Measurements from ENCODE around the gene LINGO3. TPM values are rescaled to one million over a fixed set of nuclear protein-coding genes. Genes with fewer than 3 reads are reported as not detected.
"Not testable (repeated sequence)": the region's sequence is repeated elsewhere in the genome, so short reads cannot be mapped to it uniquely, and the experiment has no call there.

The LINGO3 gene, protein sequence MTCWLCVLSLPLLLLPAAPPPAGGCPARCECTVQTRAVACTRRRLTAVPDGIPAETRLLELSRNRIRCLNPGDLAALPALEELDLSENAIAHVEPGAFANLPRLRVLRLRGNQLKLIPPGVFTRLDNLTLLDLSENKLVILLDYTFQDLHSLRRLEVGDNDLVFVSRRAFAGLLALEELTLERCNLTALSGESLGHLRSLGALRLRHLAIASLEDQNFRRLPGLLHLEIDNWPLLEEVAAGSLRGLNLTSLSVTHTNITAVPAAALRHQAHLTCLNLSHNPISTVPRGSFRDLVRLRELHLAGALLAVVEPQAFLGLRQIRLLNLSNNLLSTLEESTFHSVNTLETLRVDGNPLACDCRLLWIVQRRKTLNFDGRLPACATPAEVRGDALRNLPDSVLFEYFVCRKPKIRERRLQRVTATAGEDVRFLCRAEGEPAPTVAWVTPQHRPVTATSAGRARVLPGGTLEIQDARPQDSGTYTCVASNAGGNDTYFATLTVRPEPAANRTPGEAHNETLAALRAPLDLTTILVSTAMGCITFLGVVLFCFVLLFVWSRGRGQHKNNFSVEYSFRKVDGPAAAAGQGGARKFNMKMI
- 0.82 TPM for total RNA-seq

DNA sequence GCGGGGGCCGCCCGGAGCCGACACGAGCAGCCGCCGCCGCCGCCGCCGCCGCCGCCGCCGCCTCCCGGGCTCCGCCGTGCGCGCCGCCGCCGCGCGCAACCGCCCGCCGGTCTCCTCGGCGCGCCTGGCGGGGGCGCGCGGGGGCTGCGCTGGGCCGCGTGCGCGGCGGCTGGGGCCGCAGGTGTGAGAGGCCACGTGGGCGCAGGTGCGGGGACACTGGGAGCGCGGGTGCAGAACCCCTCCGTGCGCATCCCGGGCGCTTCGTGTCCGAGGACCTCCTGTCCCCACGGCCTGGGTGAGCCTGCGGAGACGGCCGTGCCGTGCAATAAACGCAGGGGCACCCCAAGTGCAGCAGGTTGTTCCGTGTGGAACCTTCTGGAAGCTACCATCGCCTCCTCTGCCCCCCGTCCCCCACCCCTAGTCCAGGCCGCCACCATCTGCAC lies at the start of gene LINGO3:
Gene LINGO3 (minus strand): TSS at position 41 of the 443 bp plus-strand sequence. CDS start 16,378 bp downstream, outside the sequence.
- no peak for FAIRE-seq

DNA sequence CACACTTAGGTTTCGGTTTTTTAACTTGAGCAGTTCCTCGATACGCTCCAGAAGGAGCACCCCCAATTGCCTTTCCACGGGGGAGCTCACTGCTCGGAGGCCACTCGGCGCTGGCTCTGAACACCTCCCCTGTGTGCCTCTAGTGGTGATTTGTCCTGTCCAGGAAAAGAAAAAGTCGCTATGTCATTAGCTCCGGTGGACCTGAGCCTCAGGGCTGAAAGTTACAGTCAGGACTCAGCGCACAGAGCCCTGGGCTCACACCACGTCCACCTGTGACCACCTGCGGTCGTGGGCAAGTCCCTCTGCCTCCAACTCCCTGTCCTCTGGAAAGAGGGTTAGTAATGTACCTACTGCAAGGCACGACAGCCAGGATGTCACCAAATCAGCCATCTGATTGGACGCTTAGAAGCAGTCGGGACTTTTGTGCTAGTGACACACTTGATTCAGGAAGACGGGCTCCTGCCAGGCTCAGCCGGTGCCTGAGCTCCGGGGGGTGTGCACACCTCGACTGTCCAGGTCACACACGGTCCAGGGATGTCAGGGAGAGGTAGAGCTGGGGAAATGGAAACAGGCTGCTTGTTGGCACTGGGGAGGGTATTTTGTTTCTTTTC lies 48.2 kb upstream of the LINGO3 start:
- FAIRE-seq: no peak
- no peak for DNase-seq (ENCODE audit: low spot score in 2 of 2)

More for the DNA sequence above, at the start of gene LINGO3:
- DNase-seq (ENCODE audit: low spot score in 2 of 2): no peak

DNA sequence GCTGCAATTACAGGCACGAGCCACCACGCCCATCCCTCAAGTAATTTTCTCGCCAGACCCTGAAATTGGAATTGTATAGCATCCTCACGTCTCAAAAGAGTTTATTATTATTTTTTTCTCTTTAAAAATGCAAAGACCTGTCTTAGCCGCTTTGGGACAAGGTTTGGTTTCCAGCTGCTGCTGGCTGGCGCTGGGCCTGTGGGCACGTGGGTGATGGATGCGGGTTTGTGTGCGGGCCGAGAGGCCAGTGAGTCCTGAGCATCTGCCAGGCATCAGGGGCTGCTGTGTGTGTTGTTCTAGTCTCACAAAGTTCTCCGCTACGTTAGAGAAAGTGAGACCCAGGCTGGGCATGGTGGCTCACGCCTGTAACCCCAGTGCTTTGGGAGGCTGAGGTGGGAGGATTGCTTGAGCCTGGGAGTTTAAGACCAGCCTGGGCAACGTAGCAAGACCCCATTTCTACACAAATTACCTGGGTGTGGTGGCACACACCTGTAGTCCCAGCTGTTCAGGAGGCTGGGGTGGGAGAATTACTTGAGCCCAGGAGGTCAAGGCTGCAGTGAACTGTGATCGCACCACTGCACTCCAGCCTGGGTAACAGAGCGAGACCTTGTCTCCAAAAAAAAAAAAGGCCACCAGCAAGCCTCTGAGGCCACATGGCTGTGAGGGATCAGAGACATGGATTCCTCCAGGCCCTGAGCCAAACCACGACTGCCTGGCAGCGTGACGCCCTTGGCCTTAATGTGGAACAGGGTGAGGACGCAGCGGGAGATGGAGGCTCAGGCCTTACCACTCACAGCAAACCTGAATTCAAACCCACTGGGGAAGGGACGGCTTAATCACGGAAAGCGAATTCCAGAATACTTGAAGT lies 47.4 kb upstream of the LINGO3 start:
- no peak for DNase-seq (ENCODE audit: low spot score in 2 of 2)
- FAIRE-seq: no peak

GRCh38 chr19:2354670-2355069 lies 46.7 kb upstream of the LINGO3 start:
- no peak for FAIRE-seq
- no peak for DNase-seq (ENCODE audit: low spot score in 2 of 2)

DNA sequence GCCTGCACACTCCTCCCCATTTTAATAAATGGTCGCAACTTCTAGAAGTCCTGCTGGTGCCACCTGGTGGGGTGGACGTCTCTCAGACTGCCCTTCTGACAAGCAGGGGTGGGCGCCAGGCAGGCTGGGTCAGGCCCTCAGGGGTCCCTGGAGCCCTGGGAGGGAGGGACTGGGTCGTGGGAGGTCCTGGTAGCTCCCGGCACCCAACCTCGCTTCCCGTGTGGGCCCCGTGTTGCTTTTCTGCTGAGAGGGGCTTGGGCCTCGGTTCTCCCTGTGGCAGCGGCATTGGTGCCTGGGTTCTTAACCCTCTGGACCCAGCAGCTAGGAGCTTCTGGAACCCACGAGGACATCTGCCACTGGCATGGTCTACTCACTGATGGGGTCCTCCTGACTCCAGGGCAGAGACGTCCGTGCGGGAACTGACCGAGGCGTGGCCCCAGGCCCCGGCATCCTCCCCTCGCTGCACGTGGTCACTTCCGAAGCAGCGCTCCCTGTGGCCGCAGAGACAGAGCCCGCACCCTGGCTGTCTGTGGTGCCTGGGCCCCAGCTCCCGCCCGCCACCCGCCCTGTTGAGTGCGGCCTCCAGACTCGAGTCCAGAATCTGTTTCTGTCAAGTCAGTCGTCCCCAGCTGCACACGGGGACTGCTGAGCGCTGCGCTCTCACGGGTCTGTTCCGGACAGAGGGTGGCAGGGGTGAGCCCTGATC lies 46.1 kb upstream of the LINGO3 start:
- no peak for FAIRE-seq
- no peak for DNase-seq (ENCODE audit: low spot score in 2 of 2)

GRCh38 chr19:2353159-2353886 lies 45.4 kb upstream of the LINGO3 start:
- no peak for FAIRE-seq
- DNase-seq (ENCODE audit: low spot score in 2 of 2): no peak

GRCh38 chr19:2352121-2352520 lies 44.2 kb upstream of the LINGO3 start:
- FAIRE-seq (no peak), DNase-seq (ENCODE audit: low spot score in 2 of 2) (no peak)

DNA sequence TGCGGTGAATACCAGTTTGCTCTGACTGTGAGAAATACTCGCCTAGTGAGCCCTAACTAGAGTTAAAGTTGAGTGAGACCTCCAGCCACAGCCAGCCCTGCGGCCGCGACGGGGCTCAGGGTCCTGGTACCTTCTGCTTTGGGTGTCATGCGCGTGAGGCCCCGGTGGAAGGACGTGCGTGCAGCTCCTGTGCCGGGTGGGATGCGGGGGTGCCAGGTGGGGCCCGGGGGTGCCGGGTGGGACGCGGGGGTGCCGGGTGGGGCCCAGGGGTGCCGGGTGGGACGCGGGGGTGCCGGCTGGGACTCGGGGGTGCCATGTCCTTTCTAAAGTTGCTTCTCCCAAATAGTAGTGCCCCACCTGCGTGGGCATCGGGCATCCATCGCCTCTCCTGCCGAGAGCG lies 43.6 kb upstream of the LINGO3 start:
- no peak for FAIRE-seq
- no peak for DNase-seq (ENCODE audit: low spot score in 2 of 2)

GRCh38 chr19:2350656-2351055 lies 42.7 kb upstream of the LINGO3 start:
- DNase-seq (ENCODE audit: low spot score in 2 of 2) (no peak), FAIRE-seq (no peak)

DNA sequence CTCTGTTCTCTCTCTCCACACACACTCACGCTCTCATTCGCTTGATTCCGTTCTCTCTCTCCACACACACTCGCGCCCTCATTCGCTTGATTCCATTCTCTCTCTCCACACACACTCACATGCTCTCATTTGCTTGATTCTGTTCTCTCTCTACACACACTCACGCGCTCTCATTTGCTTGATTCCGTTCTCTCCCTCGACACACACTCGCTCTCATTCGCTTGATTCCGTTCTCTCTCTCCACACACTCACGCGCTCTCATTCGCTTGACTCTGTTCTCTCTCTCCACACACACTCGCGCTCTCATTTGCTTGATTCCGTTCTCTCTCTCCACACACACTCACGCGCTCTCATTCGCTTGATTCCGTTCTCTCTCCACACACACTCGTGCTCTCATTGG lies 41.9 kb upstream of the LINGO3 start:
- not testable (repeated sequence) for DNase-seq (ENCODE audit: low spot score in 2 of 2)

GRCh38 chr19:2345794-2346663 lies 38.1 kb upstream of the LINGO3 start:
- FAIRE-seq (no peak), DNase-seq (ENCODE audit: low spot score in 2 of 2) (no peak)

More for the DNA sequence above, 41.9 kb upstream of the LINGO3 start:
- FAIRE-seq: not testable (repeated sequence)

DNA sequence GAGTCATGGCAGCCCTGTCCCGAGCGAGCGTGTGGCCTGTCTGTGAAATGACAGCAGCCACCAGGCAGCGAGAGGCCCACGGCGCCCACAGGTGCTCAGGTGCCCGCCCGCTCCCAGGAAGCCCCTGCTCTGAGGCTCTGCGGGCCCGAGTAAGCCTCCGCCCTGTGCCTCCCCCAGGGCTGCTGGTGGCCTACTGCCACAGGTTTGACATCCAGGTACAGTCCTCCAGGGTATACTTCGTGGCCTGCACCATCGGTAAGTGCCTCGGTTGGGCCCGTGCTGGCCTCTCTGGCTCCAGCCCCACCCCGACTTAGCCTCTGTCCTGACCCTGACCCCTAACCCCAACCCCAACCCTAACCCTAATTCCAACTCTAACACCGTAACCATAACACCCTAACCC lies 37.1 kb upstream of the LINGO3 start:
- no peak for FAIRE-seq

GRCh38 chr19:2344381-2344870 lies 36.5 kb upstream of the LINGO3 start:
- FAIRE-seq (no peak), DNase-seq (ENCODE audit: low spot score in 2 of 2) (no peak)

More for the DNA sequence above, 37.1 kb upstream of the LINGO3 start:
- no peak for DNase-seq (ENCODE audit: low spot score in 2 of 2)

GRCh38 chr19:2343289-2343982 lies 35.5 kb upstream of the LINGO3 start:
- DNase-seq (ENCODE audit: low spot score in 2 of 2): no peak
- FAIRE-seq: no peak

DNA sequence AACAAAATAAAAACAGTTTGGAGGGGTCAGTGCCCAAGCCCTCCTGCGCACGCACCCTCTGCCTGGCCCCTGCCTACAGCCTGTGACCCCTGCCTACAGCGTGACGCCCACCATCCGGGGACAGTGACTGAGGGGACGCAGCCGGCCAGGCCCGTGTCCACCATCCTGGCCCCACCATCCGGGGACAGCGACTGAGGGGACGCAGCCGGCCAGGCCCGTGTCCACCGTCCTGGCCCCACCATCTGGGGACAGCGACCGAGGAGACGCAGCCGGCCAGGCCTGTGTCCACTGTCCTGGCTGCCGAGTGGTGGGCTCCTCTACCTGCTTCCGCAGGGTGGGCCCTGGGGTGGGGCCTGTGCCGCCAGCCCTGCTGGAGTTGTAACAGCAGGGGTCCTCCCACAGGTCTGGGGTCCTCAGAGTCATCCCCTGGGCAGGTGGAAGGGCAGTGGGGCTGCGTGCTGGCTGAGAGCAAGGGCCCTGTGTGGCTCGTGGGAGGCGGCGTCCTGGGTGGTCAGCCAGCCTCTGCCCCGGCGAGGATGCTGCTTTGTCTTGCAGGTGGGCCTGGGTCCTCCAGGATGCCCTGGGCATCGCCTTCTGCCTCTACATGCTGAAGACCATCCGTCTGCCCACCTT lies 34.8 kb upstream of the LINGO3 start:
- FAIRE-seq (no peak), DNase-seq (ENCODE audit: low spot score in 2 of 2) (no peak)

DNA sequence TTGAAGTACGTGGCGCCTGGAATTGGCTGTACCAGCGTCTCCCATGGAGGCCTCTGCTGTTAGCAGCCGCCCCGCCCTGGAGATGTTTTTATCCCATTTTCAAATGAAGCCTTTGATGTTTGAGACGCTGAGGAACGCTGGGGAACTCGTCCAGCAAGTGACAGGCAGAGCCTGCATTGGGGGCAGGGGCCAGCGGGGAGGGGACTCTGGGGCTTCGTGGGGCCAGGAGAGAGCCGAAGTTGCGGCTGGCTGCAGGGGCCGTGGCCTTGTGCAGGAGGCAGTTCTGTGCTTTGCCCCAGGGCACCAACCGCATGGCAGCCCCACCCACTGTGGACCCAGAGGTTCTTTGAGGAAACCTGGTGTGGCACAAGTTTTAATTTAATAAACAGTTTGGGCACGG lies 34.0 kb upstream of the LINGO3 start:
- FAIRE-seq (no peak), DNase-seq (ENCODE audit: low spot score in 2 of 2) (no peak)

DNA sequence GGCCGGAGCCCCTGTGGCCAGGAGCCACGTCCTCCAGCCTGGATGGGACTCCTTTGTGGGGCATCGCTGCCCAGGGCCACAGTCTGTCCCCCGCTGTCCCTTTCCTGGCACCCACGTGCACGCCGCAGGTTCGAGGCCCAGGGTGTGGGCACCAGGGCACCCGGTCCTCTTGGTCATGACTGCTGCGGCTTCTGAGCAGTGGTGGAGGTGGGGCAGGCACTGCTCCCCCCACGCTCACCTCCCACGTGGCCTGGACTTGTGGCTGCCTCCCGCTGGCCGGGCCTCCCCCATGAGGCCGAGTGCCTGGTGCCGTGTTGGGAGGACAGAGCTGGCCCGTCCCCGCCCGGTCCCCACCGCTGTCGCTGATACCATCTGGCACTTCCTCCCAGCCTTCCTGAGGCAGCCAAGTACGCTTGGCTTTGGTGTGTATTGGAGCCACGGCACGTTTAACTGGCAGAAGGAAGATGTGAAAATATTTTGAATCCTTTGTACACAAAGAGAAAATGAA lies 33.3 kb upstream of the LINGO3 start:
- no peak for FAIRE-seq
- peak in 1 of 2 donors; percentile 54 for DNase-seq (ENCODE audit: low spot score in 2 of 2)
